Gastrocnemius medialis (tissue), 4 donors: ENCODE data around the gene VSIG8. TPM values are rescaled to one million over a fixed set of nuclear protein-coding genes. Genes with fewer than 3 reads are reported as not detected.

Experiments
- ATAC-seq, 2 donors: fragments of 150-250 bp; one replicate each; pipeline ENCODE4 v1.9.1; 2016
- DNase-seq, 2 donors: peaks; one replicate each; pipeline ENCODE4 v3.0.0-alpha.2; 2019
- H3K27ac ChIP-seq, 4 donors: fragments of 200-600 bp; sonication (generic); 1 replicate in 1 of 4; 2 replicates in 3 of 4; pipeline ENCODE4 v1.5.1; 2016 to 2018; ENCODE audit warnings: mild to moderate bottlenecking in 2 of 4, moderate library complexity in 1 of 4
- H3K27me3 ChIP-seq, 3 donors: fragments of 200-600 bp; sonication (generic) in 2 of 3; 1 replicate in 1 of 3; 2 replicates in 2 of 3; pipeline versions ENCODE4 v1.5.1 to v1.6.0; 2016 to 2019; ENCODE audit warnings: mild to moderate bottlenecking in 1 of 3, moderate library complexity in 1 of 3
- H3K36me3 ChIP-seq, 2 donors: fragments of 200-600 bp; sonication (generic) in 1 of 2; one replicate each; pipeline ENCODE4 v1.5.1; 2017 to 2018
- H3K4me1 ChIP-seq, 2 donors: fragments of 200-600 bp; sonication (generic) in 1 of 2; one replicate each; pipeline ENCODE4 v1.5.1; 2016 to 2017; ENCODE audit warnings: mild to moderate bottlenecking in 2 of 2
- H3K4me3 ChIP-seq, 4 donors: fragments of 200-600 bp; sonication (generic) in 3 of 4; 1 replicate in 1 of 4; 2 replicates in 3 of 4; pipeline ENCODE4 v1.5.1; 2016 to 2019; ENCODE audit warnings: mild to moderate bottlenecking in 2 of 4
- H3K9me3 ChIP-seq, 3 donors: fragments of 200-600 bp; sonication (generic) in 2 of 3; 1 replicate in 1 of 3; 2 replicates in 2 of 3; pipeline ENCODE4 v1.5.1; 2016 to 2019
- CTCF ChIP-seq, 5 experiments: fragments of 450-650 bp in 3 of 5; fragments of 200-600 bp in 2 of 5; sonication (generic) in 2 of 5; IDR thresholded peaks in 4 of 5; conservative IDR thresholded peaks in 1 of 5; 1 replicate in 4 of 5; 2 replicates in 1 of 5; pipeline ENCODE4 v1.5.1; 2016 to 2019; ENCODE audit warnings: antibody characterized with exemption in 5 of 5, mild to moderate bottlenecking in 3 of 5, moderate library complexity in 3 of 5
- POLR2A ChIP-seq, 2 donors: fragments of 450-650 bp; IDR thresholded peaks; one replicate each; pipeline ENCODE4 v1.6.1; 2017; ENCODE audit warnings: antibody characterized with exemption in 2 of 2, mild to moderate bottlenecking in 2 of 2, moderate library complexity in 2 of 2
- in situ Hi-C, 4 donors: fragments of 200-750 bp; cut with MboI; loops; one replicate each; pipeline versions ENCODE4 v1.15.0 to v1.8.0; 2017; ENCODE audit warnings: low sequenced_read_pairs in 4 of 4
- intact Hi-C: fragments of 100-400 bp; cut with DNase I; formaldehyde crosslinking; loops from one replicate; pipeline ENCODE4 v1.15.1; 2023; ENCODE audit warnings: low total_unique reads
- total RNA-seq, 4 donors: library from RNA; depleted of rRNA; stranded (reverse); fragments of >200 nt; gene quantifications; one replicate each; pipeline versions ENCODE4 v1.1.0 to v1.2.3, GENCODE V29; 2016

Gene VSIG8
- total RNA-seq, 4 donors from 2014 or later, result not detected

GRCh38 chr1:159861218-159861617 lies 1.2 kb downstream of the VSIG8 start:
- in situ Hi-C loops (no loop called here), intact Hi-C loops (no loop called here)
- H3K36me3 ChIP-seq, result no peaks in the 10 kb centered on the region

GRCh38 chr1:159860456-159860855 lies 2.0 kb downstream of the VSIG8 start:
- no peaks in the 10 kb centered on the region for H3K9me3 ChIP-seq
- ATAC-seq (no peak), DNase-seq (no peak)
- H3K4me3 ChIP-seq, result no peak overlapping the region
- in situ Hi-C loops, result no loop called here
- H3K36me3 ChIP-seq, result no peaks in the 10 kb centered on the region
- no peak overlapping the region for H3K27ac ChIP-seq
- no peaks in the 10 kb centered on the region for H3K27me3 ChIP-seq
- TF ChIP-seq POLR2A (IDR thresholded peaks at IDR 0.05), result no peak
- no peak for TF ChIP-seq CTCF (IDR thresholded peaks at IDR 0.05 in 4 of 5, conservative IDR thresholded peaks at IDR 0.05 in 1 of 5)
- intact Hi-C loops, result no loop called here
- no peaks in the 10 kb centered on the region for H3K4me1 ChIP-seq

More at GRCh38 chr1:159861218-159861617, 1.2 kb downstream of the VSIG8 start:
- Histone ChIP-seq H3K4me3 (no peak overlapping the region), H3K4me1 (no peaks in the 10 kb centered on the region), H3K27ac (no peak overlapping the region), H3K9me3 (no peaks in the 10 kb centered on the region), H3K27me3 (no peaks in the 10 kb centered on the region)
- ATAC-seq (no peak), DNase-seq (no peak)
- TF ChIP-seq POLR2A (IDR thresholded peaks at IDR 0.05) (no peak), CTCF (IDR thresholded peaks at IDR 0.05 in 4 of 5, conservative IDR thresholded peaks at IDR 0.05 in 1 of 5) (no peak)

- Histone ChIP-seq H3K9me3 (no peaks in the 10 kb centered on the region), H3K4me1 (no peaks in the 10 kb centered on the region), H3K36me3 (no peaks in the 10 kb centered on the region), H3K27me3 (no peaks in the 10 kb centered on the region), H3K4me3 (no peak overlapping the region), H3K27ac (no peak overlapping the region)
- DNase-seq (no peak), ATAC-seq (no peak)
- in situ Hi-C loops (loop anchor here in 1 of 4 donors (10.0 kb wide), 1 partner anchor 55 kb away; the partner anchor contains the start of gene FCRL6), intact Hi-C loops (loop anchor here (10.0 kb wide), 1 partner anchor 65 kb away; the partner anchor contains the start of gene TAGLN2)
- TF ChIP-seq POLR2A (IDR thresholded peaks at IDR 0.05), result no peak
- no peak for TF ChIP-seq CTCF (IDR thresholded peaks at IDR 0.05 in 4 of 5, conservative IDR thresholded peaks at IDR 0.05 in 1 of 5)
Observed at GRCh38 chr1:159859767-159860322, 2.6 kb downstream of the VSIG8 start.

GRCh38 chr1:159857889-159858288 lies 4.6 kb downstream of the VSIG8 start:
- Histone ChIP-seq H3K27ac (no peak overlapping the region), H3K9me3 (no peaks in the 10 kb centered on the region), H3K4me3 (no peak overlapping the region), H3K27me3 (no peaks in the 10 kb centered on the region), H3K4me1 (peaks cover 8 to 13% of the 10 kb centered on the region in 2 donors), H3K36me3 (no peaks in the 10 kb centered on the region)
- TF ChIP-seq POLR2A (IDR thresholded peaks at IDR 0.05) (no peak), CTCF (IDR thresholded peaks at IDR 0.05 in 4 of 5, conservative IDR thresholded peaks at IDR 0.05 in 1 of 5) (no peak)
- DNase-seq, result no peak
- in situ Hi-C loops, result loop anchor here in 1 of 4 donors (10.0 kb wide), 1 partner anchor 53 kb away; the partner anchor contains the start of gene FCRL6
- no peak for ATAC-seq
- intact Hi-C loops, result loop anchor here (10.0 kb wide), 1 partner anchor 67 kb away; the partner anchor contains the start of gene TAGLN2
